Measurements from ENCODE around the gene INAVA.
"Not testable (repeated sequence)": the region's sequence is repeated elsewhere in the genome, so short reads cannot be mapped to it uniquely, and the experiment has no call there.

Gene INAVA

GRCh38 chr1:200900877-200901276 is 6.2 kb downstream of the INAVA start:
- no peaks in the 10 kb centered on the region for H3K36me3 Mint-ChIP-seq (ENCODE audit: low read depth)
- H3K27ac Mint-ChIP-seq, result no peak overlapping the region
- H3K4me1 Mint-ChIP-seq (ENCODE audit: low read depth), result peaks cover 13% of the 10 kb centered on the region
- H3K27me3 Mint-ChIP-seq, result peaks cover 4% of the 10 kb centered on the region
- H3K4me3 Mint-ChIP-seq, result no peak overlapping the region
- no peaks in the 10 kb centered on the region for H3K9me3 Mint-ChIP-seq

GRCh38 chr1:200901350-200901749 is 6.7 kb downstream of the INAVA start:
- no peak overlapping the region for H3K4me3 Mint-ChIP-seq
- peaks cover 16% of the 10 kb centered on the region for H3K4me1 Mint-ChIP-seq (ENCODE audit: low read depth)
- no peaks in the 10 kb centered on the region for H3K36me3 Mint-ChIP-seq (ENCODE audit: low read depth)
- no peaks in the 10 kb centered on the region for H3K9me3 Mint-ChIP-seq
- no peak overlapping the region for H3K27ac Mint-ChIP-seq
- H3K27me3 Mint-ChIP-seq, result peaks cover 3% of the 10 kb centered on the region

- no peaks in the 10 kb centered on the region for H3K27me3 Mint-ChIP-seq
- H3K27ac Mint-ChIP-seq, result no peak overlapping the region
- no peak overlapping the region for H3K4me3 Mint-ChIP-seq
- peaks cover 22% of the 10 kb centered on the region for H3K4me1 Mint-ChIP-seq (ENCODE audit: low read depth)
- no peaks in the 10 kb centered on the region for H3K36me3 Mint-ChIP-seq (ENCODE audit: low read depth)
- no peaks in the 10 kb centered on the region for H3K9me3 Mint-ChIP-seq
Observed at GRCh38 chr1:200901796-200902444, 7.2 kb downstream of the INAVA start.

GRCh38 chr1:200903793-200904192 is 9.1 kb downstream of the INAVA start:
- Mint-ChIP-seq H3K4me1 (ENCODE audit: low read depth) (peaks cover 27% of the 10 kb centered on the region), H3K36me3 (ENCODE audit: low read depth) (no peaks in the 10 kb centered on the region), H3K4me3 (no peak overlapping the region), H3K27ac (no peak overlapping the region), H3K9me3 (no peaks in the 10 kb centered on the region), H3K27me3 (peaks cover 13% of the 10 kb centered on the region)

- Mint-ChIP-seq H3K36me3 (ENCODE audit: low read depth) (no peaks in the 10 kb centered on the region), H3K4me3 (no peak overlapping the region), H3K4me1 (ENCODE audit: low read depth) (peaks cover 27% of the 10 kb centered on the region), H3K27ac (no peak overlapping the region), H3K27me3 (peaks cover 13% of the 10 kb centered on the region), H3K9me3 (no peaks in the 10 kb centered on the region)
Observed at GRCh38 chr1:200904772-200905171, 10.1 kb downstream of the INAVA start.

- Mint-ChIP-seq H3K36me3 (ENCODE audit: low read depth) (no peaks in the 10 kb centered on the region), H3K9me3 (no peaks in the 10 kb centered on the region), H3K27ac (no peak overlapping the region), H3K27me3 (peaks cover 13% of the 10 kb centered on the region), H3K4me1 (ENCODE audit: low read depth) (peaks cover 27% of the 10 kb centered on the region), H3K4me3 (no peak overlapping the region)
Observed at GRCh38 chr1:200905411-200906052, 10.8 kb downstream of the INAVA start.

- Mint-ChIP-seq H3K36me3 (ENCODE audit: low read depth) (no peaks in the 10 kb centered on the region), H3K27me3 (peaks cover 13% of the 10 kb centered on the region), H3K4me3 (no peak overlapping the region), H3K9me3 (no peaks in the 10 kb centered on the region), H3K27ac (no peak overlapping the region), H3K4me1 (ENCODE audit: low read depth) (peaks cover 27% of the 10 kb centered on the region)
Observed at GRCh38 chr1:200906491-200906890, 11.8 kb downstream of the INAVA start.

- no peak overlapping the region for H3K27ac Mint-ChIP-seq
- H3K4me3 Mint-ChIP-seq, result no peak overlapping the region
- no peaks in the 10 kb centered on the region for H3K36me3 Mint-ChIP-seq (ENCODE audit: low read depth)
- H3K9me3 Mint-ChIP-seq, result no peaks in the 10 kb centered on the region
- peaks cover 27% of the 10 kb centered on the region for H3K4me1 Mint-ChIP-seq (ENCODE audit: low read depth)
- peaks cover 13% of the 10 kb centered on the region for H3K27me3 Mint-ChIP-seq
Observed at GRCh38 chr1:200907611-200908097, 13.0 kb downstream of the INAVA start.

- peaks cover 27% of the 10 kb centered on the region for H3K4me1 Mint-ChIP-seq (ENCODE audit: low read depth)
- no peak overlapping the region for H3K4me3 Mint-ChIP-seq
- H3K27ac Mint-ChIP-seq, result no peak overlapping the region
- H3K27me3 Mint-ChIP-seq, result peaks cover 13% of the 10 kb centered on the region
- H3K9me3 Mint-ChIP-seq, result no peaks in the 10 kb centered on the region
- H3K36me3 Mint-ChIP-seq (ENCODE audit: low read depth), result no peaks in the 10 kb centered on the region
Observed at GRCh38 chr1:200908191-200908868, 13.6 kb downstream of the INAVA start.

GRCh38 chr1:200909071-200909470 is 14.4 kb downstream of the INAVA start:
- peaks cover 13% of the 10 kb centered on the region for H3K27me3 Mint-ChIP-seq
- H3K27ac Mint-ChIP-seq, result no peak overlapping the region

GRCh38 chr1:200909757-200910239 is 15.1 kb downstream of the INAVA start:
- Mint-ChIP-seq H3K36me3 (ENCODE audit: low read depth) (no peaks in the 10 kb centered on the region), H3K9me3 (no peaks in the 10 kb centered on the region), H3K27me3 (peaks cover 13% of the 10 kb centered on the region)

More at GRCh38 chr1:200909071-200909470, 14.4 kb downstream of the INAVA start:
- no peaks in the 10 kb centered on the region for H3K36me3 Mint-ChIP-seq (ENCODE audit: low read depth)
- peaks cover 27% of the 10 kb centered on the region for H3K4me1 Mint-ChIP-seq (ENCODE audit: low read depth)
- H3K4me3 Mint-ChIP-seq, result no peak overlapping the region
- no peaks in the 10 kb centered on the region for H3K9me3 Mint-ChIP-seq

GRCh38 chr1:200911361-200911760 is 16.7 kb downstream of the INAVA start:
- Mint-ChIP-seq H3K4me1 (ENCODE audit: low read depth) (peaks cover 11% of the 10 kb centered on the region), H3K4me3 (no peak overlapping the region), H3K36me3 (ENCODE audit: low read depth) (no peaks in the 10 kb centered on the region), H3K9me3 (no peaks in the 10 kb centered on the region), H3K27ac (no peak overlapping the region), H3K27me3 (peaks cover 13% of the 10 kb centered on the region)

More at GRCh38 chr1:200909757-200910239, 15.1 kb downstream of the INAVA start:
- Mint-ChIP-seq H3K4me1 (ENCODE audit: low read depth) (peaks cover 26% of the 10 kb centered on the region), H3K27ac (no peak overlapping the region), H3K4me3 (no peak overlapping the region)

GRCh38 chr1:200911936-200912335 is 17.2 kb downstream of the INAVA start:
- not testable (repeated sequence) for H3K4me3 Mint-ChIP-seq; H3K27ac Mint-ChIP-seq; H3K36me3 Mint-ChIP-seq (ENCODE audit: low read depth); H3K4me1 Mint-ChIP-seq (ENCODE audit: low read depth); H3K9me3 Mint-ChIP-seq
- H3K27me3 Mint-ChIP-seq, result peaks cover 13% of the 10 kb centered on the region

- Mint-ChIP-seq H3K9me3 (no peaks in the 10 kb centered on the region), H3K36me3 (ENCODE audit: low read depth) (no peaks in the 10 kb centered on the region), H3K27ac (no peak overlapping the region), H3K4me3 (no peak overlapping the region), H3K27me3 (peaks cover 10% of the 10 kb centered on the region), H3K4me1 (ENCODE audit: low read depth) (peaks cover under 1% of the 10 kb centered on the region)
Observed at GRCh38 chr1:200912737-200913407, 18.2 kb downstream of the INAVA start.

- Mint-ChIP-seq H3K27me3 (no peaks in the 10 kb centered on the region), H3K27ac (no peak overlapping the region), H3K36me3 (ENCODE audit: low read depth) (no peaks in the 10 kb centered on the region), H3K9me3 (no peaks in the 10 kb centered on the region), H3K4me1 (ENCODE audit: low read depth) (no peaks in the 10 kb centered on the region), H3K4me3 (no peak overlapping the region)
Observed at GRCh38 chr1:200916152-200916551, 21.5 kb downstream of the INAVA start.

All from stimulated activated naive CD8-positive, alpha-beta T cell treated with anti-CD3 and anti-CD28 coated beads, Interleukin-15, Interleukin-2, amounts not matched to agents 100 ng/mL and 50 ng/mL, for 24 hours (primary cell).